ENCODE measurements around the gene TNFSF10. TPM values are rescaled to one million over a fixed set of nuclear protein-coding genes. Genes with fewer than 3 reads are reported as not detected.
"Not testable (repeated sequence)": the region's sequence is repeated elsewhere in the genome, so short reads cannot be mapped to it uniquely, and the experiment has no call there.

TNFSF10 gene
- 21.3 and 21.9 TPM in 2 replicates for total RNA-seq
- 12.7 and 13.0 TPM in 2 replicates for polyA plus RNA-seq

- Histone ChIP-seq H3K9me3 (ENCODE audit: low read depth) (no peaks in the 10 kb centered on the region), H2AFZ (peak within 1 kb of the TSS; percentile 41), H3K79me2 (peaks cover 11% of the 10 kb centered on the region), H3K27me3 (no peaks in the 10 kb centered on the region), H3K4me2 (peak within 1 kb of the TSS; percentile 66), H3K27ac (peak within 1 kb of the TSS; percentile 72), H4K20me1 (ENCODE audit: insufficient read depth, poor library complexity, severe bottlenecking) (no peaks in the 10 kb centered on the region), H3K36me3 (replicated peaks; ENCODE audit: insufficient read depth, low read depth) (no peaks in the 10 kb centered on the region), H3K4me3 (peak within 1 kb of the TSS; percentile 11), H3K9me2 (replicated peaks; ENCODE audit: insufficient read depth) (no peaks in the 10 kb centered on the region), H3K4me1 (ENCODE audit: insufficient read depth) (no peaks in the 10 kb centered on the region)
- TF ChIP-seq EZH2phosphoT487 (IDR thresholded peaks at IDR 0.05; ENCODE audit: low read depth, severe bottlenecking, unreplicated experiment) (no peak), EZH2 (IDR thresholded peaks at IDR 0.05; ENCODE audit: borderline replicate concordance) (no peak), CTCF (IDR thresholded peaks at IDR 0.05; ENCODE audit: poor library complexity) (no peak)
- WGBS (ENCODE audit: low lambda C conversion rate, missing lambda C conversion rate): 32% methylated on average over 9 of the region's 9 CpGs
- peak; percentile 60 for DNase-seq (ENCODE audit: low spot score)
Observed at GRCh38 chr3:172522871-172523818, at the start of gene TNFSF10. TSS of gene TNFSF10 (minus strand) at chr3:172523430. CDS start at chr3:172523384, 46 bp downstream.

GRCh38 chr3:172569128-172570008, 46.1 kb upstream of the TNFSF10 start:
- no peaks in the 10 kb centered on the region for H3K9me3 ChIP-seq (ENCODE audit: low read depth)
- no peaks in the 10 kb centered on the region for H4K20me1 ChIP-seq (ENCODE audit: insufficient read depth, poor library complexity, severe bottlenecking)
- WGBS (ENCODE audit: low lambda C conversion rate, missing lambda C conversion rate): 89% methylated on average over 4 of the region's 4 CpGs
- no peaks in the 10 kb centered on the region for H3K4me1 ChIP-seq (ENCODE audit: insufficient read depth)
- H3K36me3 ChIP-seq (replicated peaks; ENCODE audit: insufficient read depth, low read depth): no peaks in the 10 kb centered on the region
- no peaks in the 10 kb centered on the region for H3K79me2 ChIP-seq
- no peak overlapping the region for H3K4me3 ChIP-seq
- no peaks in the 10 kb centered on the region for H3K9me2 ChIP-seq (replicated peaks; ENCODE audit: insufficient read depth)
- no peak overlapping the region for H3K4me2 ChIP-seq
- TF ChIP-seq CTCF (IDR thresholded peaks at IDR 0.05; ENCODE audit: poor library complexity) (no peak), EZH2 (IDR thresholded peaks at IDR 0.05; ENCODE audit: borderline replicate concordance) (no peak), EZH2phosphoT487 (IDR thresholded peaks at IDR 0.05; ENCODE audit: low read depth, severe bottlenecking, unreplicated experiment) (no peak)
- no peak for DNase-seq (ENCODE audit: low spot score)
- no peaks in the 10 kb centered on the region for H3K27me3 ChIP-seq
- H2AFZ ChIP-seq: no peak overlapping the region
- no peak overlapping the region for H3K27ac ChIP-seq

- Histone ChIP-seq H3K27ac (no peak overlapping the region), H3K27me3 (no peaks in the 10 kb centered on the region), H3K4me1 (ENCODE audit: insufficient read depth) (peaks cover 4% of the 10 kb centered on the region), H3K4me3 (no peak overlapping the region), H3K4me2 (no peak overlapping the region), H3K79me2 (no peaks in the 10 kb centered on the region), H3K9me3 (ENCODE audit: low read depth) (no peaks in the 10 kb centered on the region), H3K36me3 (replicated peaks; ENCODE audit: insufficient read depth, low read depth) (no peaks in the 10 kb centered on the region), H3K9me2 (replicated peaks; ENCODE audit: insufficient read depth) (no peaks in the 10 kb centered on the region), H4K20me1 (ENCODE audit: insufficient read depth, poor library complexity, severe bottlenecking) (no peaks in the 10 kb centered on the region), H2AFZ (no peak overlapping the region)
- WGBS (ENCODE audit: low lambda C conversion rate, missing lambda C conversion rate): 95% methylated on average over 2 of the region's 2 CpGs
- TF ChIP-seq EZH2 (IDR thresholded peaks at IDR 0.05; ENCODE audit: borderline replicate concordance) (no peak), EZH2phosphoT487 (IDR thresholded peaks at IDR 0.05; ENCODE audit: low read depth, severe bottlenecking, unreplicated experiment) (no peak), CTCF (IDR thresholded peaks at IDR 0.05; ENCODE audit: poor library complexity) (no peak)
- no peak for DNase-seq (ENCODE audit: low spot score)
Observed at GRCh38 chr3:172568701-172569100, 45.5 kb upstream of the TNFSF10 start.

- H3K9me3 ChIP-seq (ENCODE audit: low read depth); H3K9me2 ChIP-seq (replicated peaks; ENCODE audit: insufficient read depth); H3K27ac ChIP-seq; H4K20me1 ChIP-seq (ENCODE audit: insufficient read depth, poor library complexity, severe bottlenecking); H2AFZ ChIP-seq; H3K4me2 ChIP-seq; H3K79me2 ChIP-seq; H3K27me3 ChIP-seq; H3K36me3 ChIP-seq (replicated peaks; ENCODE audit: insufficient read depth, low read depth); DNase-seq (ENCODE audit: low spot score); H3K4me3 ChIP-seq: not testable (repeated sequence)
- H3K4me1 ChIP-seq (ENCODE audit: insufficient read depth): peaks cover 21% of the 10 kb centered on the region
- 100% methylated on average over 2 of the region's 2 CpGs for WGBS (ENCODE audit: low lambda C conversion rate, missing lambda C conversion rate)
Observed at GRCh38 chr3:172566785-172567184, 43.6 kb upstream of the TNFSF10 start.

Measured in hepatocyte (in vitro differentiated cells).